Karpas-422 (cell line): ENCODE results near the gene PROSER2. TPM values are rescaled to one million over a fixed set of nuclear protein-coding genes. Genes with fewer than 3 reads are reported as not detected.
"Not testable (repeated sequence)": the region's sequence is repeated elsewhere in the genome, so short reads cannot be mapped to it uniquely, and the experiment has no call there.

Experiments
- DNase-seq: peaks from one replicate; pipeline ENCODE4 v3.0.0-alpha.2; 2015
- H2AFZ ChIP-seq: fragments of 200-600 bp; sonication (generic); 2 replicates; pipeline ENCODE4 v1.6.1; 2014; ENCODE audit warnings: antibody characterized with exemption, low read length, mixed read lengths
- H3K27ac ChIP-seq: fragments of 200-600 bp; sonication (generic); 2 replicates; pipeline ENCODE4 v1.5.1; 2014; ENCODE audit warnings: mild to moderate bottlenecking, low read length, moderate library complexity
- H3K27me3 ChIP-seq: fragments of 200-600 bp; sonication (generic); 2 replicates; pipeline ENCODE4 v1.6.1; 2014; ENCODE audit warnings: low read length, mixed read lengths
- H3K36me3 ChIP-seq: fragments of 200-600 bp; sonication (generic); 2 replicates; pipeline ENCODE4 v1.6.1; 2014; ENCODE audit warnings: low read length, mixed read lengths; ENCODE audit not compliant: insufficient read depth
- H3K4me1 ChIP-seq: fragments of 200-600 bp; sonication (generic); 2 replicates; pipeline ENCODE4 v1.6.1; 2014; ENCODE audit warnings: mild to moderate bottlenecking, low read length, mixed read lengths
- H3K4me2 ChIP-seq: fragments of 200-600 bp; sonication (generic); 2 replicates; pipeline ENCODE4 v1.6.1; 2014; ENCODE audit warnings: low read length, low read depth, mild to moderate bottlenecking; ENCODE audit not compliant: poor library complexity, severe bottlenecking
- H3K4me3 ChIP-seq: fragments of 200-600 bp; sonication (generic); 2 replicates; pipeline ENCODE4 v1.5.1; 2014; ENCODE audit warnings: mild to moderate bottlenecking, antibody characterized with exemption, low read length, mixed read lengths
- H3K79me2 ChIP-seq: fragments of 200-600 bp; sonication (generic); 2 replicates; pipeline ENCODE4 v1.6.1; 2014; ENCODE audit warnings: mild to moderate bottlenecking, low read length, mixed read lengths
- H3K9ac ChIP-seq: fragments of 200-600 bp; sonication (generic); 2 replicates; pipeline ENCODE4 v1.6.0; 2014; ENCODE audit warnings: low read length
- H3K9me2 ChIP-seq: fragments of 200-600 bp; sonication (generic), shearing (Covaris generic); replicated peaks from 2 replicates; pipeline ENCODE4 v1.6.0; 2014; ENCODE audit warnings: mild to moderate bottlenecking, low read length, moderate library complexity; ENCODE audit not compliant: insufficient read depth
- H3K9me3 ChIP-seq: fragments of 300-700, 200-600 bp; sonication (generic); 2 replicates; pipeline ENCODE4 v1.6.1; 2014; ENCODE audit warnings: low read length, mixed read lengths
- H4K20me1 ChIP-seq: fragments of 200-600 bp; sonication (generic); 2 replicates; pipeline ENCODE4 v1.6.1; 2014; ENCODE audit warnings: mild to moderate bottlenecking, antibody characterized with exemption, low read length, low read depth; ENCODE audit not compliant: insufficient read depth
- total RNA-seq: library from RNA; depleted of rRNA; stranded (reverse); fragments of >200 nt; shearing (Covaris generic); gene quantifications from 2 replicates; pipeline ENCODE4 v1.2.3, GENCODE V29; 2014; ENCODE audit warnings: low replicate concordance

The PROSER2 gene
- total RNA-seq, 1 experiment from 2014 or later = not detected

DNA sequence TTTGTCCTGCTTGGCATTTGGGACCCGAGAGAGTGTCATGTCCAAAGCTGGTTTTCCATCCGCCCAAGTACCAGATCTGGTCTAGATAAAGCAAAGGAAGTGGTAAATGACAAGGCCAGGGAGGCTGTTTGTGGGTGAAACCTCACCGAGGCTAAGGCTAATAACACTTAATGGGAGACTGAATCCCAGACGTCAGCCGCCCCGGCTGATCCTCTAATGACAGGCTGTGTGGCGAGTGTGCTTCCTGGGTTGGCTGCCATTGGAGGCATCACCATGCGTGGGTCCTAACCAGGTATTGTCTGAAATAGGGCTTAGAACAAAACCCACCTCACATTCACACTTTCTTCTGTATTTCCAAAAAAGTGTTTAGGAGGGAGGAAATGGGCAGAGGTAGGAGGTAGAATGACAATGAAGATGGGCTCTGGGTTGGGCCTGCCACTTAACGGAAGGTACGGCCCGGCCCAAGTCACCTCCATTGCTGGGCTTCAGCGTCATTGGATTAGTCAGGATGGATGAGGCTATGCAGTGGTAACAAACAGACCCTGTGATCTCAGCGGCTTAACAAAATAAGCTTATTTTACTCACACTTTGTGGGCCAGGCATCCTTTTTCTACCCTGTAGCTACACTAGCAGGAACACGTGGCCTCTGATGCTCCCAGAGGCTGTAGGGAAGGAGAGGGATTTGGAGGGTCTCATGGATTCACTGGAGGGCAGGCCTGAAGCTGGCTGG is 59.7 kb downstream of the PROSER2 start:
- H3K36me3 ChIP-seq = no peaks in the 10 kb centered on the region
- no peak overlapping the region for H3K27ac ChIP-seq
- no peaks in the 10 kb centered on the region for H3K79me2 ChIP-seq
- H4K20me1 ChIP-seq = no peaks in the 10 kb centered on the region
- H2AFZ ChIP-seq = no peak overlapping the region
- H3K9ac ChIP-seq = no peak overlapping the region
- H3K4me3 ChIP-seq = no peak overlapping the region
- H3K9me2 ChIP-seq = no peaks in the 10 kb centered on the region
- no peaks in the 10 kb centered on the region for H3K9me3 ChIP-seq
- no peaks in the 10 kb centered on the region for H3K27me3 ChIP-seq
- no peaks in the 10 kb centered on the region for H3K4me1 ChIP-seq
- no peak overlapping the region for H3K4me2 ChIP-seq
- no peak for DNase-seq

DNA sequence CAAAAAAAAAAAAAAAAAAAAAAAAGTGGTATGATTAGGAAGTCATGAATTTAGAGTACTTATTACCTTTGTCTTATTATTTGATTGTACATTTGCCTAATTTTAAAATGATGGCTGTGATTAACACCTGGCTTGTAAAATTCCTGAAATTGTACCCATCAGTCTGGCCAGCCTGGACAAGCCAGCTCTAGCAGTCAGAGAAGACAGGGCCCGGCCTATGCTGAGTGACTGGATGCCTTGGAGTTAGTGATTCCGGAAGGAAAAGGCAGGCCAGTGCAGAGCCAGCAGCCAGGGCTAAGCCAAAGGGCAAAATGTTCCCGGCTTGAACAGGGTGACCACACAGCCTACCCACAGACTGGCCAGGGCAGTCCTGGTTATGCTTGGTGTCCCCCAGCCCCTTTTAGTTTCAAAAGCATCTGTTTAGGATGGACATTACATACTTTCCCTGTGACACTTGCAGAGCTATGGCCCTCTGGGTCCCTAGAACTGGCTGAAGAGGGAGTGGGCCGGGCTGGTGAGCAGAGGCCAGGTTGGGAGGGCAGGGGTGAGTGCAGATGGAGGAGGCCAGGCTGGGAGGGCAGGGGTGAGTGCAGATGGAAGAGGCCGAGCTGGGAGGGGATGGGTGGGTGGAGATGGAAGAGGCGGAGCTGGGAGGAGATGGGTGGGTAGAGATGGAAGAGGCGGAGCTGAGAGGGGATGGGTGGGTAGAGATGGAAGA is 61.7 kb downstream of the PROSER2 start:
- no peak overlapping the region for H3K9ac ChIP-seq
- no peaks in the 10 kb centered on the region for H3K36me3 ChIP-seq
- no peak for DNase-seq

DNA sequence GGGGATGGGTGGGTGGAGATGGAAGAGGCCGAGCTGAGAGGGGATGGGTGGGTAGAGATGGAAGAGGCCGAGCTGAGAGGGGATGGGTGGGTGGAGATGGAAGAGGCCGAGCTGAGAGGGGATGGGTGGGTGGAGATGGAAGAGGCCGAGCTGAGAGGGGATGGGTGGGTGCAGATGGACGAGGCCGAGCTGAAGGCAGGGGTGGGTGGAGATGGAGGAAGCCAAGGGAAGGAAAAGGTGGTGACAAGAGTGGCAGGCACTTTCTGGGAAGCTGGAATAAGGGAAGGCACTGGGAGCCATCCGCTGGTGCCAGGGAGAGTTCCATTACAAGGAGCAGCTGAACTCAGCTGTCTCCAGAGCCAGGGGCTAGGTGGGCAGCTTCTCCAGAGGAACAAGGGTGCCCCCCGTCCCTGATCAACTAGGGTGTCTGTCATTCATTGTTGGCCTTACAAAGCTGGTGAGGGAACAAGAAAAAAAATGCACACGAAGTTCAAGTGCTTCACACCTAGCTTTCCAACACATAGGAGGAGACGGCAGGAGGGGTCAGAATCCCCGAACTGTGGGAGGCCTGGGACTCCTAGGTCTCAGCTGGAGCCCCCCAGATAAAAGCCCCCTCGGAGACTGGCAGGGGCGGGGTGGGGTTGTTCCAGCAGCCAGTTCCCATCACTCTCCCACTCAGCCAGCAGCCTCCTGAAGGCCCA is 62.4 kb downstream of the PROSER2 start:
- Histone ChIP-seq H3K4me3 (no peak overlapping the region), H3K27ac (no peak overlapping the region), H3K4me2 (no peak overlapping the region), H3K4me1 (no peaks in the 10 kb centered on the region), H3K79me2 (no peaks in the 10 kb centered on the region), H3K27me3 (no peaks in the 10 kb centered on the region), H3K9ac (no peak overlapping the region), H3K9me3 (no peaks in the 10 kb centered on the region), H3K36me3 (no peaks in the 10 kb centered on the region), H2AFZ (no peak overlapping the region), H4K20me1 (no peaks in the 10 kb centered on the region), H3K9me2 (no peaks in the 10 kb centered on the region)
- no peak for DNase-seq

More for the DNA sequence above, 61.7 kb downstream of the PROSER2 start:
- H3K9me2 ChIP-seq = no peaks in the 10 kb centered on the region
- no peaks in the 10 kb centered on the region for H3K79me2 ChIP-seq
- no peak overlapping the region for H3K27ac ChIP-seq
- H3K4me3 ChIP-seq = no peak overlapping the region
- no peaks in the 10 kb centered on the region for H3K4me1 ChIP-seq
- no peaks in the 10 kb centered on the region for H3K27me3 ChIP-seq
- no peaks in the 10 kb centered on the region for H3K9me3 ChIP-seq
- no peak overlapping the region for H3K4me2 ChIP-seq
- H4K20me1 ChIP-seq = no peaks in the 10 kb centered on the region
- H2AFZ ChIP-seq = no peak overlapping the region

DNA sequence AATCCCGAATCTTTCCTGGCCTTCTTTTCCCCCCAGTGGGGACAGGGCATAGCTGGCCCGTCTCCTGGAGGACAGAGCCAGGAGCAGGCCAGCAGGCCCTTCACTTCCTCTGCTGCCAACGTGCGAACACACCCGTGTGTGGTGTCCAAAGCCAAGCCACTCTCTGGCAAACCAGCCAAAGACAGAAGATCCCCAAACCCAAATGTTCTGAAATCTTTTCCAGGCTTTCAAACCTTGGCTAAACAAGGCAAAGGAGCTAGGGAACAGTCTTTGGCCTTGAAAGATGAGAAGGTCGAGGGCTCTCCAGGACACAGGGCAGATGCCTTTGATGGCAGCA is 63.0 kb downstream of the PROSER2 start:
- H2AFZ ChIP-seq = no peak overlapping the region
- H3K4me1 ChIP-seq = no peaks in the 10 kb centered on the region
- H3K27ac ChIP-seq = no peak overlapping the region
- no peaks in the 10 kb centered on the region for H3K27me3 ChIP-seq
- no peak overlapping the region for H3K4me3 ChIP-seq
- DNase-seq = no peak
- H3K4me2 ChIP-seq = no peak overlapping the region
- no peaks in the 10 kb centered on the region for H3K36me3 ChIP-seq
- no peak overlapping the region for H3K9ac ChIP-seq
- H4K20me1 ChIP-seq = no peaks in the 10 kb centered on the region
- H3K79me2 ChIP-seq = no peaks in the 10 kb centered on the region
- H3K9me3 ChIP-seq = no peaks in the 10 kb centered on the region
- H3K9me2 ChIP-seq = no peaks in the 10 kb centered on the region

DNA sequence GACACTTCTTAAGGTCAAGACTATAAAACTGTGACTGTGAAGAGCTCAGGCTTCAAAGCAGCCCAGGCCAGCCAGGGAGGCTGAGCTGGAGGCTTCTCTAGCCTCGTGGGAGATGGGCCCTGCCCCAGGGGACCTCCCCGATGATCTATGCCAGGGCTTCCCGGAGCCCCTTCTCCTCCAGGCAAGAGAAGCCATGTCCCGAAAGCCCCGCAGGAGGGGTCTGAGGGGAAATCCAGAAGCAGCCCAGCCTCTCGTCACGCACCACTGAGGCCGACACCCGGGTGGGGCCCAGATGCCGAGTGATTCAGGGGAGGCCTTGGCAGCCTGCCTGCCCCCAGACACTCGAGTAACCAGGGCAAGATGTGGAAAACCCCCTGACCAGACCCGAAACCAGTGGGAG is 63.7 kb downstream of the PROSER2 start:
- DNase-seq = no peak
- H3K9me2 ChIP-seq = no peaks in the 10 kb centered on the region
- H3K27me3 ChIP-seq = no peaks in the 10 kb centered on the region
- H3K36me3 ChIP-seq = no peaks in the 10 kb centered on the region
- H3K4me1 ChIP-seq = no peaks in the 10 kb centered on the region
- no peak overlapping the region for H3K27ac ChIP-seq
- H4K20me1 ChIP-seq = no peaks in the 10 kb centered on the region
- no peak overlapping the region for H3K4me3 ChIP-seq
- no peak overlapping the region for H3K4me2 ChIP-seq
- no peaks in the 10 kb centered on the region for H3K9me3 ChIP-seq
- H3K79me2 ChIP-seq = no peaks in the 10 kb centered on the region
- no peak overlapping the region for H2AFZ ChIP-seq
- H3K9ac ChIP-seq = no peak overlapping the region

DNA sequence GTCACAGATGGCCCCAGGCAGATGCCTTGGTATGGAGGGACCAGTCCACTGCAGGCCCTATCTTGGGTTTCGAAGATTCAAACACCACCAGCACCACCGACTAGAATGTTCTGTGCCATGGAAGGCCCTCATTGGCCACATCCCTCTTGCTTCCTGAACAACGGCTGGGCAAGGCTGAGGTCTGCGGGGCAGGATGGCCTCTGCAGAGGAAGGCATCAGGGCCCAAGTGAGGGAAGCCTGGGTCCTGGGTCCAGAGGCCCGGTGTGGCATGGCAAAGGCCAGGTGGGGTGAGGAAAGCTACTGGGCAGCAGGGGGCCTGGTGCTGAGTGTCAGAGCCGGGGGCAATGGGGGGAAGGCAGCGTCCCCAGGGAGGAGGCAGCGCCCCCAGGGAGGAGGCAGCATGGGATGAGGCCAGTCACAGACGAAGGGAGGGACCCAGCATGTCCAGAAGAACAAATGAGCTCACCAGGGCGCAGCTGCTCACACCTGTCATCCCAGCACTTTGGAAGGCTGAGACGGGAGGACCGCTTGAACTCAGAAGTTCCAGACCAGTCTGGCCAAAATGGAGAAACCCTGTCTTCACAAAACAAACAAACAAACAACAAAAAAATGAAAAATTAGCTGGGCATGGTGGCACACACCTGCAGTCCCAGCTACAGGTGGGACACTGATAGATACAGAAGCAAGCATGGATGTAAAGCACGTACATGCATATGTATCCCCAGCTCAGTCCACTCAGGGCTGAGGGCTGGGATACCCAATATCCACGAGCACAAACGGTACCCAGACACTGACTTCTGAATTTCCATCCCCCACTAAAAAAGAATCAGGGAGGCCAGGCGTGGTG is 64.4 kb downstream of the PROSER2 start:
- Histone ChIP-seq H3K36me3 (no peaks in the 10 kb centered on the region), H3K9me3 (no peaks in the 10 kb centered on the region), H3K4me1 (no peaks in the 10 kb centered on the region), H4K20me1 (no peaks in the 10 kb centered on the region), H3K9me2 (no peaks in the 10 kb centered on the region), H3K9ac (no peak overlapping the region), H3K4me2 (no peak overlapping the region), H3K27me3 (no peaks in the 10 kb centered on the region), H3K4me3 (no peak overlapping the region), H3K27ac (no peak overlapping the region), H3K79me2 (no peaks in the 10 kb centered on the region), H2AFZ (no peak overlapping the region)
- DNase-seq = no peak

DNA sequence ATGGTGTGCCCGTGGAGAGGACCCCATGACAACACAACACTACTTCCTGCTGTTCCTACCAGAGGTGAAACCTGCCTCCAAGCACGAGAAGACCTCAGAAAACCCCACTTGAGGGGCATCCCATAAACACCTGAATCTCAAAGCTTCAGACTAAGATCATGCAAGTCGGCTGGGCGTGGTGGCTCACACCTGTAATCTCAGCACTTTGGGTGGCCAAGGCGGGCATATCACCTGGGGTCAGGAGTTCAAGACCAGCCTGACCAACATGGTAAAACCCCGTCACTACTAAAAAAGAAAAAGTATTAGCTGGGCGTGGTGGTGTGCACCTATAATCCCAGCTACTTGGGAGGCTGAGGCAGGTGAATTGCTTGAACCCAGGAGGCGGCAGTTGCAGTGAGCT is 66.1 kb downstream of the PROSER2 start:
- not testable (repeated sequence) for H3K9me2 ChIP-seq, H2AFZ ChIP-seq, H3K9ac ChIP-seq, H3K4me1 ChIP-seq, H3K27me3 ChIP-seq, H3K36me3 ChIP-seq, H4K20me1 ChIP-seq, H3K4me2 ChIP-seq, H3K4me3 ChIP-seq, H3K79me2 ChIP-seq, H3K27ac ChIP-seq, H3K9me3 ChIP-seq, DNase-seq
